GM21423 (cell line): ENCODE measurements around the gene CCL25.
A peak's percentile ranks its signal among the peaks of the same experiment; 100 is the strongest.

Experiments
- ATAC-seq: cut with Tn5 transposase; IDR thresholded peaks from one replicate; pipeline ENCODE4 v1.9.1; 2021; ENCODE audit warnings: mild to moderate bottlenecking, moderate library complexity; ENCODE audit not compliant: unreplicated experiment

CCL25 gene

DNA sequence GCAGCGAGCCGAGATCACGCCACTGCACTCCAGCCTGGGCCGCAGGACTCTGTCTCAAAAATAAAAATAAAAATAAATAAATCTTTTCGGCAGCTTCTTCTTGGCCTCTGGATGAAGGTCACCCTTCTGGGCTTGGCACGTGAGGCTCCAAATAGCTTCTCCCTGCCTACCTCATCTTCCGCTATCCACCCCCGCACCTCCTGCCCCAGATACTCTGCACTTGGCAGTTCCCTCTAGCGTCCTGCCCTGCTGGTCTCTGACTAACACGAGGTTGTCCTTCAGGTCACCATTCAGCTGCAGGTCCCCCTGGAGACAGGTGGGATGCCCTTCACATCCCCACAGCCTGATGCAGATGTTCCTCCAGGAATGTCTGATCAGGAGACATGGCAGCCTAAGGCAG, 8.5 kb upstream of the CCL25 start:
- no peak for ATAC-seq

DNA sequence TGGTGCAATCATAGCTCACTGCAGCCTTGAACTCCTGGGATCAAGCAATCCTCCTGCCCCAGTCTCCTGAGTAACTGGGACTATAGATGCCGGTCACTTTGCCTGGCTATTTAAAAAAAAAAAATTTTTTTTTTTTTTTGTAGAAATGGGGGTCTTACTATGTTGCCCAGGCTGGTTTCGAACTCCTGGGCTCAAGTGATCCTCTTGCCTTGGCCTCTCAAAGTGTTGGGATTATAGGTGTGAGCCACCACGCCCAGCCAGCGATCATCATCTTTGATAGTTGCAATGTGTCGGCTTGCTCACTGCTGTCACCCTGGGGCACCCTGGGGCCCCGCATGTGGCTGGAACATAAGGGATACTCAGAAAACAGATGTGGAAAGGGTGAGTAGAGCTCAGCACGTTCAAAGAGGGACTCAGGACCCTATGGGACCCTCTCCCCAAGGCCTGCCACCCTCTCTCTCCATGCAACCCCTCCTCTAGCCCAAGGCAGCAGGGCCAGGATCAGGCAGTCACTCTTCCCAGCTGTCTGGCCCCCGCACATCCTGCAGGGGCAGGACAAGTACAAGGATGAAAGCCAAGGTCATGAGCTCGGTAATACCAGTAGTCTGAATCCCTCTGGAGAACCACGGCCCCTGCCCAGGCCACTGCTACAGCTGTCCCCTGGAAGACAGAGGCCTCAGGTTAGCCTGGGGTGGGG, 6.5 kb upstream of the CCL25 start:
- no peak for ATAC-seq

DNA sequence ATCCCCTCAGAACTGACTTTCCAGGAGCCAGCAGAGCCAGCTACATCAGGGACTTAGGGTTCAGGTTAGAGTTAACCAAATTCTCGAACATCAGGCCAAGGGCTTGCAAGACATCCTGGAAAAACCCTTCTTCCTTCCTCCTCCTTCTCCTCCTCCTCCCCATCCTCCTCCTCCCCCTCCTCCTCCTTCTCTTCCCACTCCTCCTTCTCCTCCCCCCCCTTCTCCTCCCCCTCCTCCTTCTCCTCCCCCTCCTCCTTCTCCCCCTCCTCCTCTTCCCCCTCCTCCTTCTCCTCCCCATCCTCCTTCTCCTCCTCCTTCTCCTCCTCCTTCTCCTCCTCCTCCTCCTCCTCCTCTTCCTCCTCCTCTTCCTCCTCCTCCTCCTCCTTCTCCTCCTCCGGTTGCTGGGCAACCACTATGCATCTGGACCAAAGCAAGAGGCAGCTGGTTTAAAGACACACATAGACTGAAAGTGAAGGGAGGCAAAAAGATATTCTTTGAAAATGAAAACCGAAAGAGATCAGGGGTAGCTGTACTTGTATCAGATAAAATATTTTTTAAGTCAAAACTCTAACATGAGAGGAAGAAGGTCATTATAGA, 5.9 kb upstream of the CCL25 start:
- ATAC-seq = no peak

DNA sequence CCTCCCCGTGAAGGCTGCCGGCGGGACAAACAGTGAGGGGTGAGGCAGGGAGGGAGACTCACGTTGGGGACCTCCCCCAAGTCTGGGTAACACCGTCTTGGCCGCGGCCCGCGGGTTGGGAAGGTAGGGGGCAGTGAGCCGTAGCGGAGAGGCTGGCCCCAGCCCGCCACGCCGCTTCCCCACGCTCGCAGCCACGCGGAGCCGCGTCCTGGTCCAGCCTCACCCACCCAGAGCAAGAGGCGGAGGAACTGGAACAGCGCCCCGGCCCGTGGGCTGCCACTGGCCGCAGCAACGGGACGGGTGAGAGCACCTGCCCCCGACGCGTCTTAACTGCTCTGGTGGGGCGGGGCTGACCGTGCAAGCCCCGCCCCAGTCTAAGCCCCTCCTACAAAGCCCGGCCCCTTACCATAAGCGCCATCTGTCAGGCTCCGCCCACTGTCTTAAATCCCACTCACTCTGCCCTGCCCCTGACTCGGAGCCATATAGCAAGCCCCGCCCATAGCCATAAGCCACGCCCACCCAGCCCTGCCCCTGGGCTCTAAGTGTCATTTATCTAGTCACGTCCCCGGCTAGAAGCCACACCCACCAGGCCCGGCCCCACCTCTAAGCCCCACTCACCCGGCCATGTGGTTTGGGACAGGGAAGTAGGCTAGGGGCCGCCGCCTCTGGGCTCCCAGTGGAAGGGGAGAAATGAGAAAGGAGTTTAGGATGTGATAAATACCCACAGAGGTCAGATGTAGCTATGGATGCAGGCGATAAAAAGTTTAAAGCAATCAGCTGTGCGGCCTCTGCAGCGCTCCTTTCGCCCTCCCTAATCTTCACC, 2.1 kb upstream of the CCL25 start:
- ATAC-seq = peak; percentile 85

DNA sequence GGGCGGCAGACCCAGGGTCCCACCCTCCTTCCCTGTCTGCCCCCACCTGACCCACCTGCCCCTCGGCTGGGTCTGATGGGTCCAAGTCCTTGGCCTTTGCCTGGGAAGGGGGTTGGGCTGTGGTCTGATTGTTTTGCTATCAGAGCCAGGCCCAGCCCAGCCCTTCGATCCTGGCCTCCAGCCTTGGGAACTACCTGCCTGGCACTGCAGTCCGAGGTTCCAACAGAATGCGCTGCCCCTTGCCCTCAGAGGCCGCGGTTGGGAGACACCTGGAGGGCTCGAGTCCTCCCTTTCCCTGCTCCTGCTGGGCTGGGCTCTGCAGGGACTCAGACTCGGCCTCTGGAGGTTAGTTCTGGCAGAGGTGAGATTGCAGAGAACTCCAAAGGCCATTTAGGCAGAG, 1.6 kb downstream of the CCL25 start:
- no peak for ATAC-seq

DNA sequence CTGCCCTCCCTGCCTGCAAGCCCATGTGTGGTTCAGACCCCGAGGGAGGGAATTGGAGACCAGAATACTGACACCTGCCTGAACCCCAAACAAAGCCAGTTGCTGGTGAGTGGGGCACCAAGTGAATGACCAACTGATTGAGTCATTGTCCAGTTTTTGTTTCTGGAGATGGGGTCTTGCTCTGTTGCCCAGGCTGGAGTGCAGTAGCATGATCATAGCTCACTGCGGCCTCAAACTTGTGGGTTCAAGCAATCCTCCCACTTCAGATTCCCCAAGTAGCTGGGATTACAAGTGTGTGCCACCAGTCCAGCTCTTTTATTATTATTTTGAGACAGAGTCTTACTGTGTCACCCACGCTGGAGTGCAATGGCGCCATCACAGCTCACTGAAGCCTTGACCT, 4.0 kb downstream of the CCL25 start:
- ATAC-seq = no peak

DNA sequence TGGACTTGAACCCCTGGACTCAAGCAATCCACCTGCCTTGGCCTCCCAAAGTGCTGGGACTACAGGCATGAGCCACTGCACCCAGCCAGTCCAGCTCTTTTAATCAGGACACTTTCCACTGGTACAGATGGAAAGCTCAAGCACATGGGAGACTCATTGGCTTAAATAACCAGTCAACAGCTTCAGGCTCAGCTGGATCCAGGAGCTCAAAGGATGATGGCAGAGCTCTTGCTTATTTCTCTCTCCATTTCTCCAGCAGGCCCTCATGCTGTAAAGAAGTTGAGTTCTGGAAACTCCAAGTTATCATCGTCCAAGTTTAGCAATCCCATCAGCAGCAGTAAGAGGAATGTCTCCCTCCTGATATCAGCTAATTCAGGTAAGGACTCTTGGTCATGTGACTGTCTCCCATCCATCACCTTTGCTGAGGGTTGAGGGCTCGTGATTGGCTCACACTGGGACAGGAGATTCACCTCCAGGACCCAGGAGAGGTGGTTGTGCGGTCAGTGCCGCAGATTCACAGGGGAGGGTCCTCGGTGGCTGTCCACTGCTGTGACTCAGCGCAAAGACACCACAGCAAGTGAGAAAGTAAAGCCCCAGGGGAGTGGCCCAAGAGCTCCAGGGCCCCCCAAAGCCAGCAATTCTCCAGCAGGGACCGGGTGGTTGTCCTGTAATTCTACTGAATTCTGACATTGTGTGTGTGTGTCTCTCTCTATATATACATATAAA, 5.1 kb downstream of the CCL25 start:
- no peak for ATAC-seq

DNA sequence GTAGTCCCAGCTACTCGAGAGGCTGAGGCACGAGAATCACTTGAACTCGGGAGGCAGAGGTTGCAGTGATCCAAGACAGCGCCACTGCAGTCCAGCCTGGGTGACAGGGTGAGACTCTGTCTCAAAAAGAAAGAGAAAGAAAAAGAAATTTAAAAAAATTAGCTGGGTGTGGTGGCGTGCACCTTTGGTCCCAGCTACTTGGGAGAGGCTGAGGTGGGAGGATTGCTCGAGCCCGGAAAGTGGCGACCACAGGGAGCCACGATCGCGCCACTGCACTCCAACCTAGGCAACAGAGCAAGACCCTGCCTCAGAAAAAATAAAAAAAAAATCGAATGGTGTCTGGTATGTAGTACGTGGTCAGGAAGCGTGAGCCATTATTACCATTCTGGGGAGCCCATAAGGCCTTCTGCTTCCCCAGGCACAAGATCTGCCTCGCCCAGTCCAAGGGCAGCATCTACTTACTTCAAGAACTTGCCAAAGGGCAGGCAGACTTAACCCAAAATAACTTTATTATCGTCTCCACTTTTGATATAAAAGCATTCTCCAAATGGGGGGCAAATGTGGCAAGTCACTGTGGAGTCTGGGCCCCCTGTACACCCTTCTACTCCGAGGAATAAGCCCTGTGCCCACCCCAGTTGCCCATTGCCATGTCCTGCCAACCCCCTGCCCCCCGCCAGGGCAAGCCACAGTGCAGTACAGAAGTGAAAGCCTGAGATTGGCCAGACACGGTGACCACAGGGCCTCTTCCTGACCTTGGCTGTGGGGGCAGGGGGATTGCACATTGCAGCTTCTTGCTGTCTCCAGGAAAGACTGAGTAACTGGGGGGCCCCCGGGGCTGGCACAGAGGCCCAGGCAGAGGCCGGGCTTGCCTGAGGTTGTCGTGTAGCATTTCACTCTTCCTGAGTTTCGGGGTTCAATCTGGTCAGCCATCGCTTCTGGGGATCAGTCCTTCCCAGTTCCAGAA, 12.6 kb downstream of the CCL25 start:
- no peak for ATAC-seq

DNA sequence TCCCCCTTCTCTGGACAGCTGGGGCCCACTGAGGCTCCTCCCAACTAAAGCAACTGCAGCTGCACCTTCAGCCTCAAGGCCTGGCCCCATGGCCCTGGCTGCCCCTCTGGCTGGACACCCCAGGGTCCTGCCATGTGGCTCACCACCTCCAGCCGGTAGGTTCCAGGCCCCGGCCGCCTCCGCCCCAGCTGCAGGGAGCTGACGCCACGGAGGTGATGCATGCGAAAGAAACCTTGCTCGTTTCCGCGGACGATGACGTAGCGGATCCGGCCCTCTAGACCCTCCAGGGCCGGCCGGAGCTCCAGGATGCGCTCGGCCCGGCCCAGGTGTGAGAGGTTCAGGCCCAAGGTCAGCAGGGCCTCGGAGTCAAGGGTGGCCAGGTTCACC, 13.3 kb downstream of the CCL25 start:
- ATAC-seq = no peak

DNA sequence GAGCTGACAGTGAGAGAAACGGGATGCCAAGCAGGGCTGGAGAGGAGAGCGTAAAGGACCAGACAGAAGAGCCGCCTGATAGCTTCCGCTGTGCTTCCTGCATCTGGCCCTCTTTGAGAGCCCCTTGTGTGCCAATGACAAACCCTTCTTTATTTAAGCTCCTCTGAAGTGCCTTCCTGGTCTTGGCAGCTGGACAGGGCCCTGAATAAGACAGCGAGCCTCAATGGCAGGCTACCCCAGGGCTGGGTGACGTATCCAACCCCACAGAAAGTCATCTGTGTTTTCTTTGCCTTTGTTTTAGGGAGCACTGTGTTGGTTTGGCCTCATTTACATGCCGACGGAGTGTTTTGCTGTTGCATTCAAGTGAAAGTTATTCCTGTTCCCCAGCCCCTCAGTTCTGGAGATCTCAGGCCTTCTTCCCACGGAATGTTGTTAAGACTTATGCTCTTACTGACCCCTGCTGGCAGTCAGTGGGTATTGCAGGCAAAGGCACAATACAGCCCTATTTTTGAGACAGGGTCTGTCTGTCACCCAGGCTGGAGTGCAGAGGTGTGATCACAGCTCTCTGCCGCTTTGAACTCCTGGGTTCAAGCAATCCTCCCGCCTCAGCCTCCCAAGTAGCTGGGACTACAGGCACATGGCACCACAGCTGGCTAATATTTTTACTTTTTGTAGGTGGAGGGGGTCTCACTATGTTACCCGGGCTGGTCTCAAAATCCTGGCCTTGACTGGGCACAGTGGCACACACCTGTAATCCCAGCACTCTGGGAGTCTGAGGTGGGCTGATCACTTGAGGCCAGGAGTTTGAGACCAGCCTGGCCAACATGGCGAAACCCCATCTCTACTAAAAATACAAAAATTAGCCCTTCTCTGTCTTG, 16.8 kb downstream of the CCL25 start:
- no peak for ATAC-seq

DNA sequence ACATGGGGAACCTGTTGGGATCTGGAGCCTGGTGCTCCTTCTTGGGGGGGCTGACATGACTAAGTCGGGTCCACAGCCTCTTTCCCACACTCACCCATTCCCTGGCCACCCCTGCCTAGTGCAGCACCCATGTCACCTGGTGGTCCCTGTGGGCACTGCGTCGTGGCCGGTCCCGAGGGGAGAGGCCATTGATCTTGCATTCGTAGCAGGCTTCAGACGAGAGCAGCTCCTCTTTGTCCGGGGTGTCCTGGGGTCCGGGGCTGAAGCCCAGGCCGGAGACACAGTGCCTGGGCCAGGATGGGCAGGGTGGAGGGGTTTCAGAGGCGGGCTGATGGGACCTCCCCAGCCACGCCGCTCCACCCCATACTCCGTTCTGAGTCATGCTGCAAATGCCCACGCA, 19.4 kb downstream of the CCL25 start:
- ATAC-seq = no peak

DNA sequence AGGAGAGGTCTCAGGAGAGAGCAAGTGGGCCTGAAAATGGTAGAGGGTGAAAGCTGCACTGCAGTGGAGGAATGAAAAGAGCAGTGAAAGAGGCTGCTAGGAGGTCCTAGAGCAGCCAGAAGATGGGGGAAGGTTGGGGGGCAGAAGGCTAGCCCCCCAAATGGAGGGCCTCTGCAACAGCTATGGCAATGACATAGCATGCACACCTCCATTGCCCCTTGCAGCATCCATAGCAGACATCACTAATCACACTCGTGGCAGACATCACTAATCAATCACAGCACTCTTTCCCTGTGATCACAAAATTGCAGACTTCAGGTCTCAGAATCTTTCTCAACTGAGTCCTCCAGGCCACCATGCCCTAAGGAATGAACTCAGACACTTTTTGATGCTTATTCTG, 21.9 kb downstream of the CCL25 start:
- no peak for ATAC-seq

DNA sequence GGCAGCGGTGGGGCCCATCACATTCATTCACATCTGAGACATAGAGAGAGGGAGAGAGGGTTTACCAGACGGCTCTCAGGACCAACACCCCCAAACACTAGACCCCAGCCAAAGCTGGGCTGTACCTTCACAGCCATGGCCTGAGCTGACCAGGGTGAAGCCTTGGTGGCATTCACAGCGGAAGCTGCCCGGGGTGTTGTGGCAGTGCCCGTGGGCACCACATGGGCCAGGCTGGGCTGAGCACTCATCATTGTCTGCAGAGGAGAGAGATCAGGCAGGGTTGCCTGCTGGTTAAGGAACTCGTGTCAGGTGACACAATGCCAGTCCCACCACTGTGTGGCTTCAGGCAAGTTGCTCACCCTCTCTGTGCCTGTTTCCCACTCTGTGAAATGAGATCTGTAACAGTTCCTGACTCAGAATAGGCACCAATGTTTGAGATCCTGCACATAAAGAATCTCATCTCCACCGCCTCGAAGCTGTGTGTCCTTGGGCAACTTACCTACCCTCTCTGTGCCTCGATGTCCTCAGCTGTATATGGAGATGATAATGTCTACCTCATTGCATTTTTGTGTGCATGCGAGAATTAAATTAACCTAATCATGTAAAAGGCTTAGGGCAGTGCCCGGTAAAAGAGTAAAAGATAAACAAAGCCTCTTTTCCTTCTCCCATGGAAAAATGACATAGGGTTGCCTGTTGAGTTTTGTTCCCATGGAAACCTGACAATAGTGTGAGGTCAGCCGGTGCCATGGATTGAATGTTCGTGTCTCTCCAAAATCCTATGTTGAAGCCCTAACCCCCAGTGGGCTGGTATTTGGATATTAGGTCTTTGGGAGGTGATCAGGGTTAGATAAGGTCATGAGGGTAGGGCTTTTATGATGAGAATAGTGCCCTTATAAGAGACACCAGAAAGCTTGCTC, 22.9 kb downstream of the CCL25 start:
- ATAC-seq = no peak

DNA sequence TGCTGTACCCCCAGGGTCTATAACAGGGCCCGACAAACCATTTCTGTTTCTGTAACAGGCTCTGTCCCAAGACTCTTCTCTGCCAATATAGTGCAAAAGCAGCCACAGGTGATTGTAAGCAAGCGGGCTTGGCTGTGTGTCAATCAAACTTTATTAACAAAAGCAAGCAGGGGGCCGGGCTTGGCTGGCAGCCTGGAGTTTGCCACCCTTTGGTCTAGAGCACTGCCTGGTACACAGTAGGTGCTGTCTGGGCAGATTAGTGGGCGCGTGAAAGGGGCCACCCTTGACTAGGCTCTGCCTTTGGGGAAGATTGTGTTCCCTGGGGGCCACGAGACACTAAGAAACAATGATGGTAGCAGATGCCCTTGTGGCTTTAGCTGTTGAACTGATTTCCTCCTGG, 27.4 kb downstream of the CCL25 start:
- ATAC-seq = no peak

DNA sequence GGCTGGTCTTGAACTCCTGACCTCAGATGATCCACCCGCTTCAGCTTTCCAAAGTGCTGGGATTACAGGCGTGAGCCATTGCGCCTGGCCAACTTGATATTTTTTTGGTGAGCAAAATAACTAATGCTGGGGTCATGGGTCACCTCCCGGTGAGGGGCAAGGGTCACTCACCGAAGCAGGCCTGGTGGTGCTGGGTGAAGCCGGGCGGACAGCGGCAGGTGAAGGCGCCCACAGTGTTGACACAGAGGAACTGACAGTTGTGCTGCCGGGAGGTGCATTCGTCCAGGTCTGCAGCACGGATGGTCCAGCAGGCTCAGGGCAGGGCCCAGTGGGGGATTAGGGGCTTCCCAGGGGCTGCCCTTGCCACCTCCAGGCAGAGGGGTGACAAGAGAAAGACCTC, 28.3 kb downstream of the CCL25 start:
- no peak for ATAC-seq

DNA sequence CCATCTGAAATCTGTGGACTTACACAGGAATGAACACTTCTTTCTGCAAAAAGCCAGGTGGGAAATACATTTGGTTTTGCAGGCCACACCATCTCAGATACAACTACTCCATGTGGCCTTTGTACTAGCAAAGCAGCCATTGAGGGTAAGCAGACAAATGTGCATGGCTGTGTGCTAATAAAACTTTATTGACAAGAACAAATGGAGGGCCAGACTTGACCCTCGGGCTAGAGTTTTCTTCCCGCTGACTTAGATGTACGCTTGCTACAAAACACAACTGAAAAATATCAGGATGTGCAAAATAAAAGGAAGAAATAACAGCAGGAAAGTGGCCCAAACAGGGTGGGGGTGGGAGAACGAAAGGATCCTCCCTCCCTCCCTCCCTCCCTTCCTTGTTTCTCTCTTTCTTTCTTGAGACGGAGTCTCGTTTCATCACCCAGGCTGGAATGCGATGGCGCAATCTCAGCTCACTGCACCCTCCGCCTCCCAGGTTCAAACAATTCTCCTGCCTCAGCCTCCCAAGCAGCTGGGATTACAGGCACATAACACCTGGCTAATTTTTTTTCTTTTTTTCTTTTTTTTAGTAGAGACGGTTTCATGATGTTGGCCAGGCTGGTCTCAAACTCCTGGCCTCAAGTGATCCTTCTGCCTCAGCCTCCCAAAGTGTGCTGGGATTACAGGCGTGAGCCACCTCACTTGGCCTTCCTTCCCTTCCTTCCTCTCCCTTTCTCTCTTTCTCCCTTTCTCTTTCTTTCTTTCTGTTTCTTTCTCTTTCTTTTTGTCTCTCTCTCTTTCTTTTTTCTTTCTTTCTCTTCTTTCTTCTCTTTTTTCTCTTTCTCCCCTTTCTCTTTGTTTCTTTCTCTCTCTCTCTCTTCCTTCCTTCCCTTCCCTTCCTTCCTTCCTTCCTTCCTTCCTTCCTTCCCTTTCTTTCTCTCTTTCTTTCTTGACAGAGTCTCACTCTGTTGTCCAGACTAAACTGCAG, 29.3 kb downstream of the CCL25 start:
- no peak for ATAC-seq

DNA sequence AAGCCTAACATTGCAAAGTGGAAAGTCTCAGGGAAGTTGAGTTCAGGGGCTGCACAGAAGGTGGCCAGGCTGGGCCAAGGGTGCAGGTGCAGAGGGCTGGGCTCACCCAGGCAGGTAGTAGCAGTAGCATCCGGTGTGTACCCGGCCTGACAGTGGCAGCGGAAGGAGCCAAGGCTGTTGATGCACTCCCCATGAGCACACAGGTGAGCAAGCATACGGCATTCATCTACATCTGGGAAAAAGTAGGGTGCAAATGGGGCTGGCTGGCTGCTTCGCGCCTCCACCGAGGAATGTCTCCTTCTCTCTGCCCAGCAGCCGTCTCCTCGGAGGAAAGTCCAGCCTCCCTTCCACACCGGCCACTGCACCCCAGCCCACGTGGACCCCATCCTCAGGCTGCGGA, 30.6 kb downstream of the CCL25 start:
- ATAC-seq = no peak
